ENCODE measurements around the gene GMCL2. TPM values are rescaled to one million over a fixed set of nuclear protein-coding genes. Genes with fewer than 3 reads are reported as not detected.

GMCL2 gene
- total and polyA plus RNA-seq, 2 experiments from 2014 or later: 0.07 TPM; not detected in 1

GRCh38 chr5:178216779-178217178, 29.6 kb upstream of the GMCL2 start:
- Histone ChIP-seq H4K20me1 (replicated peaks; ENCODE audit: insufficient read depth) (peaks cover 15% of the 10 kb centered on the region), H3K4me1 (ENCODE audit: insufficient read depth) (peaks cover 7% of the 10 kb centered on the region; the same call in 1 of the 2 replicates), H3K79me2 (replicated peaks; ENCODE audit: insufficient read depth) (no peaks in the 10 kb centered on the region), H3K4me3 (no peak overlapping the region), H3K36me3 (ENCODE audit: insufficient read depth) (peaks cover 23% of the 10 kb centered on the region), H3K9me2 (ENCODE audit: insufficient read depth) (no peaks in the 10 kb centered on the region), H3F3A (replicated peaks; ENCODE audit: low read depth) (peaks cover 39% of the 10 kb centered on the region), H3K27me3 (ENCODE audit: insufficient read depth) (no peaks in the 10 kb centered on the region), H2AFZ (no peak overlapping the region), H3K4me2 (no peak overlapping the region), H3K27ac (ENCODE audit: low read depth) (no peak overlapping the region)
- Mint-ChIP-seq H3K27ac (no peak overlapping the region), H3K9me3 (no peaks in the 10 kb centered on the region), H3K27me3 (ENCODE audit: insufficient read depth, low read depth, poor library complexity) (peaks cover 20% of the 10 kb centered on the region), H3K4me1 (peaks cover 19% of the 10 kb centered on the region), H3K36me3 (ENCODE audit: low read depth) (peaks cover 84% of the 10 kb centered on the region), H3K4me3 (no peak overlapping the region)
- no peak for ATAC-seq
- DNase-seq (ENCODE audit: low spot score): no peak
- no peak for TF ChIP-seq ZNF331 (CRISPR knock-in tag; IDR thresholded peaks at IDR 0.05; ENCODE audit: low read depth)
- no peak for TF ChIP-seq JUNB (IDR thresholded peaks at IDR 0.05; ENCODE audit: unreplicated experiment)
- TF ChIP-seq EZH2phosphoT487 (IDR thresholded peaks at IDR 0.05; ENCODE audit: unreplicated experiment): no peak
- TF ChIP-seq EZH2 (IDR thresholded peaks at IDR 0.05; ENCODE audit: low read depth, unreplicated experiment): no peak
- no peak for TF ChIP-seq POLR2AphosphoS5 (IDR thresholded peaks at IDR 0.05; ENCODE audit: low read depth)
- TF ChIP-seq REST (IDR thresholded peaks at IDR 0.05; ENCODE audit: unreplicated experiment): no peak
- TF ChIP-seq, protein P1, sequence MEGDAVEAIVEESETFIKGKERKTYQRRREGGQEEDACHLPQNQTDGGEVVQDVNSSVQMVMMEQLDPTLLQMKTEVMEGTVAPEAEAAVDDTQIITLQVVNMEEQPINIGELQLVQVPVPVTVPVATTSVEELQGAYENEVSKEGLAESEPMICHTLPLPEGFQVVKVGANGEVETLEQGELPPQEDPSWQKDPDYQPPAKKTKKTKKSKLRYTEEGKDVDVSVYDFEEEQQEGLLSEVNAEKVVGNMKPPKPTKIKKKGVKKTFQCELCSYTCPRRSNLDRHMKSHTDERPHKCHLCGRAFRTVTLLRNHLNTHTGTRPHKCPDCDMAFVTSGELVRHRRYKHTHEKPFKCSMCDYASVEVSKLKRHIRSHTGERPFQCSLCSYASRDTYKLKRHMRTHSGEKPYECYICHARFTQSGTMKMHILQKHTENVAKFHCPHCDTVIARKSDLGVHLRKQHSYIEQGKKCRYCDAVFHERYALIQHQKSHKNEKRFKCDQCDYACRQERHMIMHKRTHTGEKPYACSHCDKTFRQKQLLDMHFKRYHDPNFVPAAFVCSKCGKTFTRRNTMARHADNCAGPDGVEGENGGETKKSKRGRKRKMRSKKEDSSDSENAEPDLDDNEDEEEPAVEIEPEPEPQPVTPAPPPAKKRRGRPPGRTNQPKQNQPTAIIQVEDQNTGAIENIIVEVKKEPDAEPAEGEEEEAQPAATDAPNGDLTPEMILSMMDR (conservative IDR thresholded peaks at IDR 0.05; ENCODE audit: low read depth in 2 of 2): no peak
- TF ChIP-seq CREB1 (CRISPR knock-in tag; IDR thresholded peaks at IDR 0.05; ENCODE audit: low read depth): no peak

DNA sequence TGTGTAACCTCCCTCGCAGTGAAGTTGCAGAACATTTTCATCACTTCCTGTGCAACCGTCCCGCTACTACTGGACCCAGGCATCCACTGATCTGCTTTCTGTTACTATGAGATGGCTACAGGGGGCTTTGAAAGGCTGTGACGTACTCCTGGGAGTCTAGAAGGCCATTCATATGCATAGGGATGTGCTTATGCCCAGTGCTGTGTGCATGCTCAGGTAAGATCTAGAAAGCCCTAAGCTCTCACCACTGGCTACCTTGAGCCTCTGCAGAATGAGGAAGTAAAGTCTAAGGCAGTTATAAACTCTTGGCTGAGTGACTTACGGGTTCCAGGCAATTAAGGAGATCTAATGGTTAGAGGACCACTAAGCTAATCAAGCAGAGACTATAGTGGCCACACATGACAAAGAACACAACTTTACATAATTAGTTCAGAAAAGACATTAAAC, 28.9 kb upstream of the GMCL2 start:
- no peak overlapping the region for H3K4me3 Mint-ChIP-seq
- no peak overlapping the region for H3K4me2 ChIP-seq
- H3K79me2 ChIP-seq (replicated peaks; ENCODE audit: insufficient read depth): no peaks in the 10 kb centered on the region
- peak; percentile 4 for ATAC-seq
- no peak overlapping the region for H2AFZ ChIP-seq
- H3K4me1 Mint-ChIP-seq: peaks cover 19% of the 10 kb centered on the region
- DNase-seq (ENCODE audit: low spot score): no peak
- no peak overlapping the region for H3K4me3 ChIP-seq
- H3K27ac Mint-ChIP-seq: no peak overlapping the region
- H3K4me1 ChIP-seq (ENCODE audit: insufficient read depth): peaks cover 7% of the 10 kb centered on the region; the same call in 1 of the 2 replicates
- no peaks in the 10 kb centered on the region for H3K9me2 ChIP-seq (ENCODE audit: insufficient read depth)
- peaks cover 45% of the 10 kb centered on the region for H3F3A ChIP-seq (replicated peaks; ENCODE audit: low read depth)
- no peak overlapping the region for H3K27ac ChIP-seq (ENCODE audit: low read depth)
- peaks cover 84% of the 10 kb centered on the region for H3K36me3 Mint-ChIP-seq (ENCODE audit: low read depth)
- peaks cover 21% of the 10 kb centered on the region for H4K20me1 ChIP-seq (replicated peaks; ENCODE audit: insufficient read depth)
- no peaks in the 10 kb centered on the region for H3K27me3 ChIP-seq (ENCODE audit: insufficient read depth)
- peaks cover 23% of the 10 kb centered on the region for H3K27me3 Mint-ChIP-seq (ENCODE audit: insufficient read depth, low read depth, poor library complexity)
- H3K36me3 ChIP-seq (ENCODE audit: insufficient read depth): peaks cover 25% of the 10 kb centered on the region
- no peaks in the 10 kb centered on the region for H3K9me3 Mint-ChIP-seq
- TF ChIP-seq ZNF331 (CRISPR knock-in tag; IDR thresholded peaks at IDR 0.05; ENCODE audit: low read depth): no peak
- TF ChIP-seq ETS1 (IDR thresholded peaks at IDR 0.05): no peak
- TF ChIP-seq NANOG (IDR thresholded peaks at IDR 0.05; ENCODE audit: borderline replicate concordance): no peak

Data from GM23338 (cell line).